Prostate gland (tissue), 2 donors: ENCODE results near the gene TOMM5.

ENCODE experiments used
- POLR2A ChIP-seq: fragments of 450-650 bp; IDR thresholded peaks from one replicate; pipeline ENCODE4 v1.6.1; 2016; ENCODE audit warnings: antibody characterized with exemption, mild to moderate bottlenecking
- POLR2AphosphoS5 ChIP-seq: sonication (generic); formaldehyde crosslinking; IDR thresholded peaks from one replicate; pipeline ENCODE4 v1.6.1; 2017; ENCODE audit warnings: antibody characterized with exemption
- TF ChIP-seq, protein P1 (sequence below), 4 experiments: fragments of 200-600 bp in 2 of 4; fragments of 450-650 bp in 2 of 4; sonication (generic) in 2 of 4; IDR thresholded peaks; 1 replicate in 3 of 4; 2 replicates in 1 of 4; pipeline ENCODE4 v1.5.1; 2016 to 2019; ENCODE audit warnings: antibody characterized with exemption in 4 of 4, mild to moderate bottlenecking in 2 of 4, moderate library complexity in 2 of 4

DNA sequence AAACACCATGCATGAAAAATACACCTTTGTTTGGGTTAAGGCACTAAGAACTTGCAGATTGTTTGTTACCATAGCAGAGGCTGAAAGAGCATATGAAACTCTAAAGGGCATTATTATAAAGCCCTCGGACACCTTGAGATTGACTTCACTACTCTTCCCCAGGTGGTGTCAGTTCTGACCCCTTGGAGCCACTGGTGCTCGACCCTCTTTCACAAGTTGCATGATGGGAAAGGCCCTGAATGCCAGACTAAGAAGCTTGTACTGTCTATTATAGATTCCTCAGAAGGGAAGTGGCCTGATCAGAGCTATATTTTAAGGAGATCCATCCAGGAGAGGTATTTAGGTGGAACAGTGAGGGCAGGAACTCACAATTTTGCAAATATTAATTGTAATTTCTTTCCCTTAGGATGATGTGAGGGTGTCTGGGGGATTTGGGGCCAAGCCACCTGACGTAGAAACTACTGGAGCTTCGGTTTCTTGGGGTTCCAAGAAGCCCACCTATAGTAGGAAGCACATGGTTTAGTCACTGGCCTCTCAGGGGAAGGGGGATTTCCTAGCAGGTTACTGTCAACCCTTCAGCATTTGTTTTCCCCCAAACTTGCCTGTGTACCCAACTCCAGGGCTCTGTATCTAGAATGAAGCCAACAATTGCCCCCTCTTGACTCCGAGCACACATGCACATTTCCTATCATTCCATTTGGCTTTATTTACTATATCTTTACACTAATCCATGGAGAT lies 32.4 kb downstream of the TOMM5 start:
- TF ChIP-seq, protein P1, sequence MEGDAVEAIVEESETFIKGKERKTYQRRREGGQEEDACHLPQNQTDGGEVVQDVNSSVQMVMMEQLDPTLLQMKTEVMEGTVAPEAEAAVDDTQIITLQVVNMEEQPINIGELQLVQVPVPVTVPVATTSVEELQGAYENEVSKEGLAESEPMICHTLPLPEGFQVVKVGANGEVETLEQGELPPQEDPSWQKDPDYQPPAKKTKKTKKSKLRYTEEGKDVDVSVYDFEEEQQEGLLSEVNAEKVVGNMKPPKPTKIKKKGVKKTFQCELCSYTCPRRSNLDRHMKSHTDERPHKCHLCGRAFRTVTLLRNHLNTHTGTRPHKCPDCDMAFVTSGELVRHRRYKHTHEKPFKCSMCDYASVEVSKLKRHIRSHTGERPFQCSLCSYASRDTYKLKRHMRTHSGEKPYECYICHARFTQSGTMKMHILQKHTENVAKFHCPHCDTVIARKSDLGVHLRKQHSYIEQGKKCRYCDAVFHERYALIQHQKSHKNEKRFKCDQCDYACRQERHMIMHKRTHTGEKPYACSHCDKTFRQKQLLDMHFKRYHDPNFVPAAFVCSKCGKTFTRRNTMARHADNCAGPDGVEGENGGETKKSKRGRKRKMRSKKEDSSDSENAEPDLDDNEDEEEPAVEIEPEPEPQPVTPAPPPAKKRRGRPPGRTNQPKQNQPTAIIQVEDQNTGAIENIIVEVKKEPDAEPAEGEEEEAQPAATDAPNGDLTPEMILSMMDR (IDR thresholded peaks at IDR 0.05): no peak
- TF ChIP-seq POLR2AphosphoS5 (no peak), POLR2A (no peak)
